HG03354 (cell line): Measurements from ENCODE around the gene PPP1R14D.
"Not testable (repeated sequence)": the region's sequence is repeated elsewhere in the genome, so short reads cannot be mapped to it uniquely, and the experiment has no call there.

Experiments used
- ATAC-seq: cut with Tn5 transposase; IDR thresholded peaks from one replicate; pipeline ENCODE4 v1.9.1; 2021; ENCODE audit warnings: mild to moderate bottlenecking; ENCODE audit not compliant: unreplicated experiment, poor library complexity, severe bottlenecking

Gene PPP1R14D

GRCh38 chr15:40828447-40829036, at the start of gene PPP1R14D:
PPP1R14D (minus strand) TSS chr15:40828708; CDS start chr15:40828641, 67 bp downstream.
- ATAC-seq = no peak

GRCh38 chr15:40877694-40878093, 49.2 kb upstream of the PPP1R14D start:
- ATAC-seq = no peak

- ATAC-seq = no peak
Observed at GRCh38 chr15:40875991-40876730, 47.7 kb upstream of the PPP1R14D start.

- peak; percentile 65 for ATAC-seq
Observed at GRCh38 chr15:40873694-40874561, 45.4 kb upstream of the PPP1R14D start, which contains the start of gene RHOV. RHOV (minus strand) TSS chr15:40874234; CDS start chr15:40874139, 95 bp downstream.

- no peak for ATAC-seq
Observed at GRCh38 chr15:40872791-40873693, 44.5 kb upstream of the PPP1R14D start.

GRCh38 chr15:40871749-40872617, 43.5 kb upstream of the PPP1R14D start:
- no peak for ATAC-seq

GRCh38 chr15:40870716-40871115, 42.2 kb upstream of the PPP1R14D start:
- no peak for ATAC-seq

GRCh38 chr15:40869686-40870085, 41.2 kb upstream of the PPP1R14D start:
- no peak for ATAC-seq

GRCh38 chr15:40867199-40867598, 38.7 kb upstream of the PPP1R14D start:
- no peak for ATAC-seq

- ATAC-seq = no peak
Observed at GRCh38 chr15:40863660-40864270, 35.3 kb upstream of the PPP1R14D start.

- not testable (repeated sequence) for ATAC-seq
Observed at GRCh38 chr15:40861147-40861546, 32.6 kb upstream of the PPP1R14D start.

GRCh38 chr15:40859206-40859851, 30.8 kb upstream of the PPP1R14D start:
- ATAC-seq = peak; percentile 69

GRCh38 chr15:40858706-40859105, 30.2 kb upstream of the PPP1R14D start:
- ATAC-seq = no peak

- peak; percentile 75 for ATAC-seq
Observed at GRCh38 chr15:40857601-40858341, 29.3 kb upstream of the PPP1R14D start.

GRCh38 chr15:40856746-40857145, 28.2 kb upstream of the PPP1R14D start:
- no peak for ATAC-seq

GRCh38 chr15:40855706-40856234, 27.3 kb upstream of the PPP1R14D start:
- ATAC-seq = no peak

- no peak for ATAC-seq
Observed at GRCh38 chr15:40854161-40854560, 25.7 kb upstream of the PPP1R14D start.
